HL-60 (cell line): ENCODE results near the gene KIAA1755.

Experiments used
- CTCF ChIP-seq: IDR thresholded peaks from one replicate; pipeline ENCODE4 v1.5.1; 2011; ENCODE audit warnings: low read length, control low read depth, inconsistent platforms; ENCODE audit not compliant: insufficient read depth
- GABPA ChIP-seq: IDR thresholded peaks from 2 replicates; pipeline ENCODE4 v1.6.1; 2012; ENCODE audit warnings: low read depth
- POLR2AphosphoS5 ChIP-seq: IDR thresholded peaks from 2 replicates; pipeline ENCODE4 v1.6.1; 2012; ENCODE audit warnings: low read depth
- REST ChIP-seq: IDR thresholded peaks from 2 replicates; pipeline ENCODE4 v1.6.1; 2012; ENCODE audit warnings: low read depth; ENCODE audit not compliant: insufficient replicate concordance

GRCh38 chr20:38238829-38239228 is 21.7 kb downstream of the KIAA1755 start:
- TF ChIP-seq CTCF (no peak), POLR2AphosphoS5 (no peak), REST (no peak), GABPA (no peak)
